Keratinocyte (primary cell): Measurements from ENCODE around the gene MBP. TPM values are rescaled to one million over a fixed set of nuclear protein-coding genes. Genes with fewer than 3 reads are reported as not detected.

ENCODE experiments used
- DNase-seq: peaks from one replicate; pipeline ENCODE4 v3.0.0-alpha.2; 2011; ENCODE audit warnings: low read depth, missing footprints, low spot score
- FAIRE-seq: peaks from 2 replicates; lab custom pipeline; 2011; peaks lifted over from hg19 to GRCh38; lab: Jason Lieb, UNC
- H2AFZ ChIP-seq: 2 replicates; pipeline ENCODE4 v1.6.0; 2012; ENCODE audit warnings: low read length, control low read depth, inconsistent platforms; ENCODE audit not compliant: control insufficient read depth
- H3K27ac ChIP-seq: 2 replicates; pipeline ENCODE4 v1.5.1; 2011; ENCODE audit warnings: low read length; ENCODE audit not compliant: control insufficient read depth, insufficient read depth
- H3K27me3 ChIP-seq: 3 replicates; pipeline ENCODE4 v1.6.0; 2011; ENCODE audit warnings: low read length; ENCODE audit not compliant: control insufficient read depth, insufficient read depth; ENCODE audit errors: extremely low read depth
- H3K36me3 ChIP-seq, 2 experiments: 2 replicates in 1 of 2; 3 replicates in 1 of 2; pipeline ENCODE4 v1.5.1; 2011; ENCODE audit warnings: low read length in 2 of 2, mild to moderate bottlenecking in 1 of 2; ENCODE audit not compliant: control insufficient read depth in 2 of 2, insufficient read depth in 2 of 2; ENCODE audit errors: extremely low read depth in 1 of 2
- H3K4me1 ChIP-seq: 3 replicates; pipeline ENCODE4 v1.5.1; 2011; ENCODE audit warnings: low read length; ENCODE audit not compliant: control insufficient read depth, insufficient read depth; ENCODE audit errors: extremely low read depth
- H3K4me2 ChIP-seq: 3 replicates; pipeline ENCODE4 v1.6.0; 2011; ENCODE audit warnings: low read depth, low read length; ENCODE audit not compliant: control insufficient read depth, insufficient read depth; ENCODE audit errors: extremely low read depth
- H3K4me3 ChIP-seq, 3 experiments: fragments of 200-600 bp in 1 of 3; sonication (generic) in 1 of 3; 2 replicates in 2 of 3; 3 replicates in 1 of 3; pipeline ENCODE4 v1.5.1; 2011 to 2016; ENCODE audit warnings: low read length in 3 of 3, mild to moderate bottlenecking in 3 of 3, control low read depth in 2 of 3, inconsistent platforms in 1 of 3, low read depth in 1 of 3, mixed read lengths in 1 of 3, mixed run types in 1 of 3, moderate library complexity in 1 of 3; ENCODE audit not compliant: control insufficient read depth in 2 of 3, insufficient read depth in 2 of 3; ENCODE audit errors: extremely low read depth in 1 of 3
- H3K79me2 ChIP-seq: 2 replicates; pipeline ENCODE4 v1.6.0; 2012; ENCODE audit warnings: low read length; ENCODE audit not compliant: control insufficient read depth, insufficient read depth
- H3K9ac ChIP-seq: 3 replicates; pipeline ENCODE4 v1.6.0; 2011; ENCODE audit warnings: low read length; ENCODE audit not compliant: control insufficient read depth, insufficient read depth; ENCODE audit errors: extremely low read depth
- H3K9me1 ChIP-seq: 3 replicates; pipeline ENCODE4 v1.6.0; 2011; ENCODE audit warnings: low read length; ENCODE audit not compliant: control insufficient read depth, insufficient read depth; ENCODE audit errors: extremely low read depth
- H3K9me3 ChIP-seq: 2 replicates; pipeline ENCODE4 v1.5.1; 2012; ENCODE audit warnings: low read depth, low read length; ENCODE audit not compliant: control insufficient read depth
- H4K20me1 ChIP-seq: 3 replicates; pipeline ENCODE4 v1.6.0; 2011; ENCODE audit warnings: low read length; ENCODE audit not compliant: control insufficient read depth, insufficient read depth; ENCODE audit errors: extremely low read depth
- CTCF ChIP-seq, 3 experiments: IDR thresholded peaks in 1 of 3; conservative IDR thresholded peaks in 1 of 3; optimal IDR thresholded peaks in 1 of 3; 2 replicates in 2 of 3; 3 replicates in 1 of 3; pipeline versions ENCODE3 to v1.5.1; 2011; ENCODE audit warnings: low read length in 3 of 3, mild to moderate bottlenecking in 3 of 3, moderate library complexity in 2 of 3, control low read depth in 1 of 3, inconsistent platforms in 1 of 3; ENCODE audit not compliant: insufficient read depth in 2 of 3; ENCODE audit errors: extremely low read depth in 1 of 3
- EZH2 ChIP-seq: IDR thresholded peaks from one replicate; pipeline ENCODE4 v1.6.1; 2012; ENCODE audit warnings: inconsistent platforms, mild to moderate bottlenecking, low read length, moderate library complexity
- dilution Hi-C: fragments of 300-500 bp; cut with MboI; formaldehyde crosslinking; loops from one replicate; pipeline ENCODE4 v1.7.0; 2020; ENCODE audit warnings: low sequenced_read_pairs; ENCODE audit not compliant: extremely low pct_ligation_motif_present
- polyA plus RNA-seq, 5 experiments: library from polyadenylated mRNA; depleted of rRNA in 3 of 5; stranded (reverse) in 3 of 5; stranded (forward) in 1 of 5; unstranded in 1 of 5; fragments of >200 nt; gene quantifications; 1 replicate in 1 of 5; 2 replicates in 3 of 5; 3 replicates in 1 of 5; pipeline versions ENCODE4 v1.2.1 to v1.2.3, GENCODE V29; 2011 to 2012; ENCODE audit warnings: missing spikeins in 2 of 5, low read depth in 1 of 5, low replicate concordance in 1 of 5

MBP gene
- polyA plus RNA-seq, 1 donor (not counting 4 experiments of a cell fraction or from before 2014, with no cell fraction given) = 38.7 TPM

GRCh38 chr18:77153404-77153803 is 20.8 kb upstream of the MBP start:
- no peak for FAIRE-seq
- no peaks in the 10 kb centered on the region for H3K4me1 ChIP-seq
- no peak for DNase-seq

DNA sequence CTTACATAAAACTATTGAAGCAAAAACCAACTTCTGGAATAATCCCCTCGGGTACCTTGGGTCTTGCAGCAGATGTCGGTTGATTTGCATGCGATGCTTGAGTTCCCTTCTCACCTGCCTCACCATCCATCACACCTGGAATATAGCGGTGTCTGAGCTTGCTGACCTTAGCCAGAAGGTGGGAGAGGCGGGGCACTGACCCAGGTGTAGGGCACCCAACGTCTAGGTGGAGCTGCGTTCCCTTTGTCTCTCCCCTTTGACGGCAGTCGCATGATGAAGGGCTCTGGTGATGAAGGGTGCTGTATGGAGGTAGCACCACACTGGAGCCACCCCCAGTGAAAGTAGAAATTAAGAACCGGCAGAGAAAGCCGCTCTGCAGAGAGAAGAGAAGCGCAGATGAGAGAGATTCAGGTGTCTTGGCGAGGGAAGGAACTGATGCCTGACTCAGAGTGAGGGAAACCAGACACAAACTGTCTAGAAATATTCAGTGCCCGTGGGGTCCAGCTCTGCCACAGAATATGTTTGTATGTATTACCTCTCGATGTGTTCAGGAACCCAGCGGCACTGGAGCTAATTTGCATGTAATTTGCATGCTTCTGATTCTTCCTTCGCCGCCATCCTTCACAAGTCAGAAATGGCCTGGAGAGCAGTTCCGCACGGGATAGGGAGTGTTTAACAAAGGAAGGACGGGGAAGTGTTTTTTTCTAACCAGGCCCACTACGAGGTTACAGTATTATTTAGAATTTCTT is 19.4 kb upstream of the MBP start:
- Histone ChIP-seq H3K4me2 (no peak overlapping the region), H3K9ac (no peak overlapping the region), H2AFZ (no peak overlapping the region), H3K27ac (no peak overlapping the region), H3K4me3 (no peak overlapping the region), H3K9me1 (no peaks in the 10 kb centered on the region), H3K9me3 (no peaks in the 10 kb centered on the region), H4K20me1 (no peaks in the 10 kb centered on the region), H3K27me3 (no peaks in the 10 kb centered on the region), H3K79me2 (no peaks in the 10 kb centered on the region), H3K4me1 (peaks cover 12% of the 10 kb centered on the region), H3K36me3 (no peaks in the 10 kb centered on the region)
- dilution Hi-C loops = no loop called here
- no peak for DNase-seq
- TF ChIP-seq CTCF (optimal IDR thresholded peaks at IDR 0.05 in 1 of 3, IDR thresholded peaks at IDR 0.05 in 1 of 3, conservative IDR thresholded peaks at IDR 0.05 in 1 of 3; ENCODE audit: extremely low read depth in 1 of 3, insufficient read depth in 2 of 3, low read length in 3 of 3) = no peak
- no peak for TF ChIP-seq EZH2
- no peak for FAIRE-seq

More at GRCh38 chr18:77153404-77153803, 20.8 kb upstream of the MBP start:
- Histone ChIP-seq H3K9me3 (no peaks in the 10 kb centered on the region), H3K4me3 (no peak overlapping the region), H3K9me1 (no peaks in the 10 kb centered on the region), H3K27me3 (no peaks in the 10 kb centered on the region), H3K79me2 (no peaks in the 10 kb centered on the region), H2AFZ (no peak overlapping the region), H3K9ac (no peak overlapping the region), H3K36me3 (no peaks in the 10 kb centered on the region), H3K27ac (no peak overlapping the region), H4K20me1 (no peaks in the 10 kb centered on the region), H3K4me2 (no peak overlapping the region)
- dilution Hi-C loops = no loop called here
- TF ChIP-seq EZH2 = no peak
- no peak for TF ChIP-seq CTCF (optimal IDR thresholded peaks at IDR 0.05 in 1 of 3, IDR thresholded peaks at IDR 0.05 in 1 of 3, conservative IDR thresholded peaks at IDR 0.05 in 1 of 3; ENCODE audit: extremely low read depth in 1 of 3, insufficient read depth in 2 of 3, low read length in 3 of 3)
